GM12864 (cell line): ENCODE data around the gene PDSS2.
"Not testable (repeated sequence)": the region's sequence is repeated elsewhere in the genome, so short reads cannot be mapped to it uniquely, and the experiment has no call there.

Experiments used
- DNase-seq: peaks from one replicate; pipeline ENCODE4 v3.0.0-alpha.2; 2011; ENCODE audit warnings: low read depth
- H3K4me3 ChIP-seq: 2 replicates; pipeline ENCODE4 v1.5.1; 2011; ENCODE audit warnings: mild to moderate bottlenecking, low read depth, low read length, control low read depth
- CTCF ChIP-seq: IDR thresholded peaks from 2 replicates; pipeline ENCODE4 v1.5.1; 2011; ENCODE audit warnings: low read depth, mild to moderate bottlenecking, moderate library complexity, low read length, control low read depth, inconsistent platforms; ENCODE audit errors: missing control alignments

Gene PDSS2

GRCh38 chr6:107313776-107314175, 145.6 kb downstream of the PDSS2 start:
- DNase-seq, result no peak
- no peak for TF ChIP-seq CTCF
- H3K4me3 ChIP-seq, result no peak overlapping the region

DNA sequence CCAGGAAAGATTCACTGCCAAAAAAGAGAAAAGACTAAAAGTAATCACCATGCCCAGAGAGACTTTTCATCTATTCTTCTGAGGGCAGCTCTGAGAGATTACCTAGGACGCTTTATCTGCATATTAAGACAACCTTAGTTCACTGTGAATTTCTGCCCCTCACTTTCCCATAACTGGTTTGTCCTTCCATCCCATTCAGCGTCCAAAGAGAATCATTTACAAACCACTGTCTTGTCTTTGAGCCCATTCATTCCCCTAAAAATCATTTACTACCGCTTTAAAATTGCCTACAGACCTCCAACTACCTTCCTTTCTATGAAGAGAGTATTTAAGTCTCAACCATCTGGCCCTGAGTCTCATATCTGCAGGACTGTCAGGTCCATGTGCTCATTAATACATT, 149.0 kb downstream of the PDSS2 start:
- TF ChIP-seq CTCF, result no peak
- DNase-seq, result no peak
- no peak overlapping the region for H3K4me3 ChIP-seq

DNA sequence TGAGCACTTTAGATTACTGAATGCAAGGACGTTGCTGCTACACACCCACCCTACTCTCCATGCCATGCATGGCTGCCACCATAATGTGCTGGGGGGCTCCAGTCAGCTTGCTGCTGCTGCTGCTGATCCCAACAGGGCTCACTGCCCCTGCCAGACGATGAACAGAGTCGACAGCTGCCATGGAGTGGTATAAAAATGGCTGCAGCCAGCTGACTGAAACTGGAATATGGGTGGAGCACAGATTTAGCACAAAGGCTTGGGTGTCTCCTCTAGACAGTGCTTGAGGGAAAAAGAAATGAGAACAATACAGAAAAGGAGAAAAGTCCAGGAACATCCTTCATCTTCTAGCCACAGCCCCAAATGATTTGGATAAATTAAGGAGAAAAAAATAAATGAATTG, 150.7 kb downstream of the PDSS2 start:
- TF ChIP-seq CTCF, result no peak
- no peak overlapping the region for H3K4me3 ChIP-seq
- no peak for DNase-seq

DNA sequence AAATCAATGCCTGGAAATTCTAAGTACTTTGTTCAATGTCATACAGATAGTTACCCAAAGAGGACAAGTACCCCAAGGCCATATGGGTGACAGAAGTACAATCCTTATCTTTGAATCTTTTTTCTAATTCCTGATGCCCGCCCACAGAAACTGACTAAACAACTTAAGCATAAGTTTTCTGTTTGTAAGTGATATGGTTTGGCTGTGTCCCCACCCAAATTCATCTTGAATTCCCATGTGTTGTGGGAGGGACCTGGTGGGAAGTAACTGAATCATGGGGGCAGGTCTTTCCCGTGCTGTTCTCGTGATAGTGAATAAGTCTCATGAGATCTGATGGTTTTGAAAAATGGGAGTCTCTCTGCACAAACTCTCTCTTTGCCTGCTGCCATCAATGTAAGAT, 153.4 kb downstream of the PDSS2 start:
- not testable (repeated sequence) for DNase-seq, H3K4me3 ChIP-seq

GRCh38 chr6:107305391-107305790, 154.0 kb downstream of the PDSS2 start:
- H3K4me3 ChIP-seq, result no peak overlapping the region
- TF ChIP-seq CTCF, result no peak
- DNase-seq, result no peak

GRCh38 chr6:107304421-107305025, 154.8 kb downstream of the PDSS2 start:
- H3K4me3 ChIP-seq, result no peak overlapping the region
- TF ChIP-seq CTCF, result no peak
- no peak for DNase-seq

DNA sequence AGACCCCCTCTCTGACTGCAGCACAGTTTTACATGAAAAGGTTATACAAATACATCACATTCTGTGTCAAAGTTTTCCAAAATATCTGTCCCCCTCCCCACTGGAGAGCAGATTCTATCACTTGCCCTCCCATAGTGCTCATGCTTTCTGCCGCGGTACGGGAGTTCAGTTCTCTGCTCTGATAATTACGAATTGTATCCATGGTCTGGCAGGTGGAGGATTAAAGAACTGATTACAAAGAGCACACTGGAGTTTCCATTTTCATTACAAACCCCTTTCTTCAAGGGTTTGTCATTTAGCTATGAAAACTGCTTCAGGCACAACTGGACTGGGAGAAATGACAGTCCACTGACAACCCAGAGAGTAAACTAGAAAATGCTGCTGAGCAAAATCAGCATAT, 166.0 kb downstream of the PDSS2 start:
- no peak for TF ChIP-seq CTCF
- no peak overlapping the region for H3K4me3 ChIP-seq
- DNase-seq, result no peak
